Adrenal gland (tissue), 5 donors: ENCODE measurements around the gene SRPK1.

Experiments
- CTCF ChIP-seq, 6 experiments: fragments of 450-650 bp in 4 of 6; fragments of 200-600 bp in 2 of 6; sonication (generic) in 1 of 6; IDR thresholded peaks; 1 replicate in 5 of 6; 2 replicates in 1 of 6; pipeline versions ENCODE4 v1.5.1 to v1.8.0; 2016 to 2021; ENCODE audit warnings: antibody characterized with exemption in 6 of 6, mild to moderate bottlenecking in 2 of 6, moderate library complexity in 1 of 6
- POLR2A ChIP-seq, 2 donors: fragments of 450-650 bp; IDR thresholded peaks; one replicate each; pipeline ENCODE4 v1.6.1; 2017; ENCODE audit warnings: antibody characterized with exemption in 2 of 2, mild to moderate bottlenecking in 2 of 2, moderate library complexity in 1 of 2
- donor health status: DM: no; HTN: no; CAD: no.

GRCh38 chr6:35894776-35895175 lies 26.1 kb downstream of the SRPK1 start:
- TF ChIP-seq POLR2A (IDR thresholded peaks at IDR 0.05) (no peak), CTCF (IDR thresholded peaks at IDR 0.05) (no peak)
